IMR-90 (cell line): ENCODE measurements around the gene HMGCS2. TPM values are rescaled to one million over a fixed set of nuclear protein-coding genes. Genes with fewer than 3 reads are reported as not detected.

Experiments
- ATAC-seq: fragments of 200-7000 bp; cut with Tn5 transposase; 2 replicates; pipeline ENCODE4 v1.9.1; 2020; ENCODE audit warnings: low read depth, mild to moderate bottlenecking, moderate library complexity
- BruUV-seq: library from RNA; stranded (reverse); fragments of 400-500 nt; replicated peaks from 2 replicates; lab custom pipeline; 2021; lab: Mats Ljungman, UMichigan
- CTCF ChIA-PET: fragments of 300-600 bp; formaldehyde crosslinking; extraction: SDS; loops from one replicate; lab custom pipeline; 2021; ENCODE audit warnings: antibody characterized with exemption; lab: Yijun Ruan, JAX
- POLR2A ChIA-PET: fragments of 300-600 bp; sonication (Branson Sonifier 250); formaldehyde crosslinking; loops from one replicate; lab custom pipeline; 2022; ENCODE audit warnings: antibody characterized with exemption; ENCODE audit not compliant: unreplicated experiment; lab: Charles Lee
- DNase-seq: peaks from one replicate; pipeline ENCODE4 v3.0.0; 2013
- H2AFZ ChIP-seq: replicated peaks from 2 replicates; pipeline ENCODE3; 2013; ENCODE audit warnings: low read length, mild to moderate bottlenecking; ENCODE audit not compliant: poor library complexity
- H2AK5ac ChIP-seq: 2 replicates; pipeline ENCODE4 v1.6.1; 2013; ENCODE audit warnings: low read depth, low read length, inconsistent platforms
- H2AK9ac ChIP-seq: replicated peaks from 2 replicates; pipeline ENCODE3; 2013; ENCODE audit warnings: mild to moderate bottlenecking, low read depth, low read length, moderate library complexity; ENCODE audit not compliant: poor library complexity
- H2BK120ac ChIP-seq: 2 replicates; pipeline ENCODE4 v1.6.1; 2013; ENCODE audit warnings: low read depth, low read length, inconsistent platforms
- H2BK15ac ChIP-seq: 3 replicates; pipeline ENCODE4 v1.6.1; 2013; ENCODE audit warnings: low read depth, low read length, inconsistent platforms
- H2BK20ac ChIP-seq: 2 replicates; pipeline ENCODE4 v1.6.1; 2013; ENCODE audit warnings: low read depth, mild to moderate bottlenecking, inconsistent platforms, low read length, moderate library complexity
- H2BK5ac ChIP-seq: 2 replicates; pipeline ENCODE4 v1.6.1; 2013; ENCODE audit warnings: mild to moderate bottlenecking, low read depth, low read length, inconsistent platforms; ENCODE audit not compliant: poor library complexity, severe bottlenecking
- H3K14ac ChIP-seq: replicated peaks from 2 replicates; pipeline ENCODE4 v1.6.1; 2013; ENCODE audit warnings: low read depth, low read length, inconsistent platforms
- H3K18ac ChIP-seq: 2 replicates; pipeline ENCODE4 v1.6.1; 2013; ENCODE audit warnings: low read depth, low read length, control low read depth
- H3K23ac ChIP-seq: 2 replicates; pipeline ENCODE4 v1.6.1; 2013; ENCODE audit warnings: low read depth, low read length, inconsistent platforms
- H3K27ac ChIP-seq: 2 replicates; pipeline ENCODE4 v1.5.1; 2013; ENCODE audit warnings: mild to moderate bottlenecking, control low read depth, low read length; ENCODE audit not compliant: insufficient read depth
- H3K27me3 ChIP-seq: 2 replicates; pipeline ENCODE4 v1.6.1; 2013; ENCODE audit warnings: low read length; ENCODE audit not compliant: control insufficient read depth, insufficient read depth
- H3K36me3 ChIP-seq: 2 replicates; pipeline ENCODE4 v1.6.1; 2013; ENCODE audit warnings: low read length, mixed read lengths; ENCODE audit not compliant: control insufficient read depth, insufficient read depth
- H3K4ac ChIP-seq: 2 replicates; pipeline ENCODE4 v1.6.1; 2013; ENCODE audit warnings: low read depth, low read length, inconsistent platforms
- H3K4me1 ChIP-seq: 2 replicates; pipeline ENCODE4 v1.6.1; 2013; ENCODE audit warnings: low read length, mixed read lengths; ENCODE audit not compliant: control insufficient read depth, insufficient read depth
- H3K4me2 ChIP-seq: 2 replicates; pipeline ENCODE4 v1.6.1; 2013; ENCODE audit warnings: low read depth, mild to moderate bottlenecking, control low read depth, low read length, moderate library complexity
- H3K4me3 ChIP-seq: 2 replicates; pipeline ENCODE4 v1.5.1; 2013; ENCODE audit warnings: low read depth, mild to moderate bottlenecking, control low read depth, low read length, moderate library complexity; ENCODE audit not compliant: insufficient read depth
- H3K56ac ChIP-seq: 2 replicates; pipeline ENCODE4 v1.6.1; 2013; ENCODE audit warnings: low read length, inconsistent platforms; ENCODE audit not compliant: insufficient read depth; ENCODE audit errors: extremely low read depth
- H3K79me1 ChIP-seq, 2 experiments: 2 replicates each; pipeline ENCODE4 v1.6.1; 2013; ENCODE audit warnings: low read length in 2 of 2, inconsistent platforms in 1 of 2, low read depth in 1 of 2
- H3K9ac ChIP-seq: 2 replicates; pipeline ENCODE4 v1.6.1; 2013; ENCODE audit warnings: low read depth, low read length, control low read depth
- H3K9me1 ChIP-seq: 2 replicates; pipeline ENCODE4 v1.6.1; 2013; ENCODE audit warnings: low read length, inconsistent platforms; ENCODE audit not compliant: insufficient read depth
- H3K9me3 ChIP-seq: 2 replicates; pipeline ENCODE4 v1.6.1; 2013; ENCODE audit warnings: low read length; ENCODE audit not compliant: control insufficient read depth, insufficient read depth
- H4K20me1 ChIP-seq: 2 replicates; pipeline ENCODE4 v1.6.1; 2013; ENCODE audit warnings: low read length, inconsistent platforms; ENCODE audit not compliant: insufficient read depth
- H4K5ac ChIP-seq: 2 replicates; pipeline ENCODE4 v1.6.1; 2013; ENCODE audit warnings: mild to moderate bottlenecking, low read depth, low read length, control low read depth
- H4K8ac ChIP-seq, 2 experiments: 2 replicates each; pipeline ENCODE4 v1.6.1; 2013; ENCODE audit warnings: low read depth in 2 of 2, low read length in 2 of 2, control low read depth in 1 of 2, inconsistent platforms in 1 of 2
- H4K91ac ChIP-seq: 2 replicates; pipeline ENCODE4 v1.6.1; 2013; ENCODE audit warnings: low read depth, low read length, inconsistent platforms; ENCODE audit not compliant: insufficient read depth
- CEBPB ChIP-seq: IDR thresholded peaks from 2 replicates; pipeline ENCODE4 v1.6.1; 2012; ENCODE audit warnings: low read depth, low read length, improper control_type of control experiment
- MXI1 ChIP-seq: IDR thresholded peaks from 2 replicates; pipeline ENCODE4 v1.6.1; 2012; ENCODE audit warnings: low read depth, mild to moderate bottlenecking, low read length, moderate library complexity, borderline replicate concordance
- NFE2L2 ChIP-seq: fragments of 150-350 bp; IDR thresholded peaks from 2 replicates; pipeline ENCODE4 v1.6.1; 2016; ENCODE audit warnings: low read depth, mild to moderate bottlenecking, low read length
- RFX5 ChIP-seq: IDR thresholded peaks from 2 replicates; pipeline ENCODE4 v1.8.0; 2012; ENCODE audit warnings: low read depth, mild to moderate bottlenecking, low read length, moderate library complexity
- WGBS, 2 experiments: methylation state at CpG; one replicate each; pipeline versions ENCODE4 v1.1.5 to v1.1.7; 2013; ENCODE audit warnings: missing lambda C conversion rate in 2 of 2; ENCODE audit not compliant: insufficient read length in 1 of 2; ENCODE audit errors: extremely low coverage in 2 of 2; 5-methylcytosine and 5-hydroxymethylcytosine counted together
- dilution Hi-C: fragments of 300-500 bp; cut with HindIII; formaldehyde crosslinking; loops from one replicate; pipeline ENCODE4 v1.14.3; 2018; ENCODE audit warnings: low sequenced_read_pairs; ENCODE audit not compliant: unreplicated experiment
- in situ Hi-C: fragments of 300-500 bp; cut with MboI; formaldehyde crosslinking; loops from 3 replicates; pipeline ENCODE4 v1.14.3; 2019; ENCODE audit warnings: low sequenced_read_pairs, inconsistent platforms, mixed read lengths
- intact Hi-C: fragments of 100-400 bp; cut with micrococcal nuclease; formaldehyde crosslinking; loops from 2 replicates; pipeline ENCODE4 v1.10.0; 2022
- polyA plus RNA-seq, 3 experiments: library from polyadenylated mRNA; depleted of rRNA; stranded (reverse); fragments of >200 nt; gene quantifications; 2 replicates each; pipeline ENCODE4 v1.2.3, GENCODE V29; 2012; ENCODE audit warnings: low replicate concordance in 1 of 3
- total RNA-seq: library from RNA; depleted of rRNA; stranded (reverse); fragments of >200 nt; gene quantifications from 2 replicates; pipeline ENCODE4 v1.2.3, GENCODE V29; 2012
- TF ChIP-seq, protein P1 (sequence below): conservative IDR thresholded peaks from 2 replicates; pipeline ENCODE4 v1.5.1; 2012; ENCODE audit warnings: mild to moderate bottlenecking, low read depth, low read length, improper control_type of control experiment

The HMGCS2 gene
- total and polyA plus RNA-seq, 2 of the 4 experiments (the other 2 are of a cell fraction) = not detected

DNA sequence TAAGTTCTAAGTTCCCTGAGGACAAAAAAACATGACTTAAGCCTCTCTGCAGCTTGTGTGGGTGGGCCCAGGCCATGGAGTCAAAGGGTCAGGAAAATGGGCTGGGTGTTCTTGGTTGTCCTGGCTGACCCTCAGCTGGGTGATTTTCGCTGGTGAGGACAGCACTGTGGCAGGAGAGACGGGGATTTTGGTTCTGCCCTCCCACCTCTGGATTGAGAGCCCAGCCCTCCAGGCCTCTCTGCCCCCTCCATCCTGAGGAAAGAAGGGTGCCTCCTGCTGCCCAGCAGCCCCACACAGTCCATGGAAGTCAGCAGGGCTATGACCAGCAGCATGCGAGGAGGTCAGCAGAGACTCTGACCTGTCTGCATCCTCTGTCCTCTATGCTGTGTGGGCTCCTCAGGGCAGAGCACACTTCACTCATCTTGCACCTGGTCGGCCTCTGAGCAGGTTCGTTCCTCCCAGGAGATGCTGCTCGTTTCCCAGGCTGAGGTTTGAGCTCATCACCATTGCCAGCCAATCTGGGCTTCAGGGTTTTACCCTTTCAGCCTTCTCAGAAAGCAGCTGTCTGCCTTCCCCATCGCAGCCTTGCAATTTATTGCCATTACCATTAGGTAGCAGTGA is 30.5 kb downstream of the HMGCS2 start:
- no peak overlapping the region for H3K14ac ChIP-seq
- dilution Hi-C loops (no loop called here), intact Hi-C loops (no loop called here), in situ Hi-C loops (loop anchor here (10.0 kb wide), 1 partner anchor 187 kb away; no protein-coding TSS in a partner anchor)
- H3K56ac ChIP-seq = no peak overlapping the region
- peaks cover 6% of the 10 kb centered on the region; the same call in 1 of the 2 replicates for H3K9me1 ChIP-seq
- peaks cover 7% of the 10 kb centered on the region; the same call in 1 of the 2 replicates for H3K4me1 ChIP-seq
- no peaks in the 10 kb centered on the region for H3K27me3 ChIP-seq
- no peak overlapping the region for H2AFZ ChIP-seq
- DNase-seq (no peak), ATAC-seq (no peak)
- no TSS peak for BruUV-seq
- no peak overlapping the region for H3K18ac ChIP-seq
- no peak overlapping the region for H3K27ac ChIP-seq
- H3K23ac ChIP-seq = no peak overlapping the region
- no peak overlapping the region for H2AK9ac ChIP-seq
- peaks cover 80% of the 10 kb centered on the region for H3K36me3 ChIP-seq
- no peak overlapping the region for H3K9ac ChIP-seq
- H3K4me2 ChIP-seq = no peak overlapping the region
- no peak overlapping the region for H2BK20ac ChIP-seq
- no peak overlapping the region for H2BK15ac ChIP-seq
- no peak overlapping the region for H2AK5ac ChIP-seq
- no peak overlapping the region for H4K5ac ChIP-seq
- no peak overlapping the region for H3K4ac ChIP-seq
- peaks cover 0 to 4% of the 10 kb centered on the region in 2 experiments; a peak in 2 of 4 replicates for H3K79me1 ChIP-seq
- peaks cover 5% of the 10 kb centered on the region; the same call in 1 of the 2 replicates for H4K20me1 ChIP-seq
- ChIA-PET CTCF (no interaction called here), POLR2A (no interaction called here)
- 85% methylated on average over 4 of the region's 7 CpGs; no CpG with 5 or more reads in 1 of the 2 experiments for WGBS, 2 experiments
- no peak overlapping the region for H4K8ac ChIP-seq
- no peak overlapping the region for H2BK120ac ChIP-seq
- no peak overlapping the region for H2BK5ac ChIP-seq
- no peaks in the 10 kb centered on the region for H3K9me3 ChIP-seq
- no peak overlapping the region for H4K91ac ChIP-seq
- TF ChIP-seq RFX5 (no peak), NFE2L2 (no peak), MXI1 (no peak), CEBPB (no peak)
- TF ChIP-seq, protein P1, sequence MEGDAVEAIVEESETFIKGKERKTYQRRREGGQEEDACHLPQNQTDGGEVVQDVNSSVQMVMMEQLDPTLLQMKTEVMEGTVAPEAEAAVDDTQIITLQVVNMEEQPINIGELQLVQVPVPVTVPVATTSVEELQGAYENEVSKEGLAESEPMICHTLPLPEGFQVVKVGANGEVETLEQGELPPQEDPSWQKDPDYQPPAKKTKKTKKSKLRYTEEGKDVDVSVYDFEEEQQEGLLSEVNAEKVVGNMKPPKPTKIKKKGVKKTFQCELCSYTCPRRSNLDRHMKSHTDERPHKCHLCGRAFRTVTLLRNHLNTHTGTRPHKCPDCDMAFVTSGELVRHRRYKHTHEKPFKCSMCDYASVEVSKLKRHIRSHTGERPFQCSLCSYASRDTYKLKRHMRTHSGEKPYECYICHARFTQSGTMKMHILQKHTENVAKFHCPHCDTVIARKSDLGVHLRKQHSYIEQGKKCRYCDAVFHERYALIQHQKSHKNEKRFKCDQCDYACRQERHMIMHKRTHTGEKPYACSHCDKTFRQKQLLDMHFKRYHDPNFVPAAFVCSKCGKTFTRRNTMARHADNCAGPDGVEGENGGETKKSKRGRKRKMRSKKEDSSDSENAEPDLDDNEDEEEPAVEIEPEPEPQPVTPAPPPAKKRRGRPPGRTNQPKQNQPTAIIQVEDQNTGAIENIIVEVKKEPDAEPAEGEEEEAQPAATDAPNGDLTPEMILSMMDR = no peak
- no peak overlapping the region for H3K4me3 ChIP-seq
